SK-N-SH (cell line): Measurements from ENCODE around the gene NUP42. TPM values are rescaled to one million over a fixed set of nuclear protein-coding genes. Genes with fewer than 3 reads are reported as not detected.

Experiments used
- CTCF ChIA-PET: fragments of 300-600, 350-600 bp; formaldehyde crosslinking; extraction: SDS; loops from one replicate; lab custom pipeline; 2021; lab: Yijun Ruan, JAX
- POLR2A ChIA-PET: fragments of 350-600 bp; sonication (Branson Sonifier 250); formaldehyde crosslinking; extraction: SDS; loops from one replicate; lab custom pipeline; 2020; ENCODE audit warnings: antibody characterized with exemption, inconsistent platforms; lab: Yijun Ruan, JAX
- DNase-seq: peaks from one replicate; pipeline ENCODE4 v3.0.0; 2012
- H2AFZ ChIP-seq: fragments of 200-600 bp; sonication (generic); 2 replicates; pipeline ENCODE4 v1.8.1; 2016; ENCODE audit warnings: antibody characterized with exemption, mild to moderate bottlenecking, low read depth
- H3F3A ChIP-seq: fragments of 200-600 bp; sonication (generic); replicated peaks from 2 replicates; pipeline ENCODE3; 2016; ENCODE audit warnings: antibody characterized with exemption, mild to moderate bottlenecking; ENCODE audit not compliant: insufficient read depth
- H3K27ac ChIP-seq, 2 experiments: fragments of 200-500 bp in 1 of 2; fragments of 200-600 bp in 1 of 2; sonication (Bioruptor generic) in 1 of 2; sonication (generic), shearing (Covaris generic) in 1 of 2; 2 replicates each; pipeline versions ENCODE4 v1.5.1 to v1.6.1; 2014 to 2016; ENCODE audit warnings: low read depth in 2 of 2, inconsistent platforms in 1 of 2, low read length in 1 of 2, mild to moderate bottlenecking in 1 of 2, mixed read lengths in 1 of 2
- H3K27me3 ChIP-seq: fragments of 200-600 bp; sonication (generic), shearing (Covaris generic); 2 replicates; pipeline ENCODE4 v1.6.1; 2016; ENCODE audit warnings: mixed run types; ENCODE audit not compliant: insufficient read depth
- H3K36me3 ChIP-seq, 2 experiments: fragments of 200-500 bp in 1 of 2; fragments of 200-600 bp in 1 of 2; sonication (Bioruptor generic) in 1 of 2; sonication (generic) in 1 of 2; replicated peaks in 1 of 2; 2 replicates each; pipeline versions ENCODE3 to v1.5.1; 2014 to 2016; ENCODE audit warnings: low read length in 1 of 2, mild to moderate bottlenecking in 1 of 2; ENCODE audit not compliant: insufficient read depth in 2 of 2, control insufficient read depth in 1 of 2
- H3K4me1 ChIP-seq, 2 experiments: fragments of 200-500 bp in 1 of 2; fragments of 200-600 bp in 1 of 2; sonication (Bioruptor generic) in 1 of 2; sonication (generic), shearing (Covaris generic) in 1 of 2; 2 replicates each; pipeline versions ENCODE4 v1.5.1 to v1.6.1; 2014 to 2016; ENCODE audit warnings: low read depth in 1 of 2, low read length in 1 of 2, mixed run types in 1 of 2; ENCODE audit not compliant: insufficient read depth in 2 of 2, control insufficient read depth in 1 of 2
- H3K4me2 ChIP-seq: fragments of 200-600 bp; sonication (generic), shearing (Covaris generic); 2 replicates; pipeline ENCODE4 v1.6.1; 2017; ENCODE audit warnings: mixed run types
- H3K4me3 ChIP-seq, 2 experiments: fragments of 200-500 bp in 1 of 2; fragments of 200-600 bp in 1 of 2; sonication (Bioruptor generic) in 1 of 2; sonication (generic), shearing (Covaris generic) in 1 of 2; 2 replicates each; pipeline versions ENCODE4 v1.5.1 to v1.8.1; 2014 to 2016; ENCODE audit warnings: low read depth in 2 of 2, inconsistent platforms in 1 of 2, low read length in 1 of 2, mild to moderate bottlenecking in 1 of 2, mixed read lengths in 1 of 2, moderate library complexity in 1 of 2
- H3K79me2 ChIP-seq: fragments of 200-600 bp; sonication (generic); 2 replicates; pipeline ENCODE4 v1.8.1; 2017; ENCODE audit warnings: mild to moderate bottlenecking; ENCODE audit not compliant: insufficient read depth
- H3K9ac ChIP-seq: fragments of 200-600 bp; sonication (generic); 2 replicates; pipeline ENCODE4 v1.6.1; 2017; ENCODE audit warnings: mixed run types
- H3K9me2 ChIP-seq: fragments of 200-600 bp; sonication (generic); 2 replicates; pipeline ENCODE4 v1.6.1; 2017; ENCODE audit warnings: mixed run types
- H3K9me3 ChIP-seq: fragments of 200-600 bp; sonication (generic); 2 replicates; pipeline ENCODE4 v1.6.1; 2017; ENCODE audit warnings: mixed run types, mild to moderate bottlenecking, moderate library complexity
- H4K20me1 ChIP-seq: fragments of 200-600 bp; sonication (generic); 2 replicates; pipeline ENCODE4 v1.6.1; 2017; ENCODE audit warnings: mild to moderate bottlenecking, mixed run types; ENCODE audit not compliant: insufficient read depth
- CTCF ChIP-seq: fragments of 200-600 bp; sonication (generic); IDR thresholded peaks from 2 replicates; pipeline ENCODE4 v1.6.1; 2017; ENCODE audit warnings: antibody characterized with exemption, mild to moderate bottlenecking, moderate library complexity
- ELF1 ChIP-seq: IDR thresholded peaks from 2 replicates; pipeline ENCODE4 v1.4.0; 2012
- EZH2phosphoT487 ChIP-seq: fragments of 200-600 bp; sonication (generic); IDR thresholded peaks from 2 replicates; pipeline ENCODE4 v1.6.1; 2017; ENCODE audit warnings: low read depth, mixed run types, mild to moderate bottlenecking, antibody characterized with exemption, moderate library complexity, borderline replicate concordance
- FOXJ3 ChIP-seq: sonication (generic); formaldehyde crosslinking; IDR thresholded peaks from 2 replicates; pipeline ENCODE4 v1.5.1; 2020; ENCODE audit warnings: mild to moderate bottlenecking, missing genetic modification reagents
- FOXM1 ChIP-seq: IDR thresholded peaks from 2 replicates; pipeline ENCODE4 v1.4.0; 2012; ENCODE audit warnings: low read depth, mild to moderate bottlenecking
- GATA2 ChIP-seq: sonication (generic); formaldehyde crosslinking; IDR thresholded peaks from 2 replicates; pipeline ENCODE4 v1.5.0; 2020; ENCODE audit warnings: mild to moderate bottlenecking, missing genetic modification reagents
- MEF2A ChIP-seq: IDR thresholded peaks from 2 replicates; pipeline ENCODE4 v1.4.0; 2012; ENCODE audit warnings: low read depth, borderline replicate concordance
- NRF1 ChIP-seq: IDR thresholded peaks from 2 replicates; pipeline ENCODE4 v1.6.1; 2012; ENCODE audit warnings: low read depth, mild to moderate bottlenecking, low read length
- PBX3 ChIP-seq: IDR thresholded peaks from 2 replicates; pipeline ENCODE4; 2012
- POLR2AphosphoS5 ChIP-seq: IDR thresholded peaks from 2 replicates; pipeline ENCODE4 v1.6.1; 2012; ENCODE audit warnings: low read depth, low read length
- RAD21 ChIP-seq: IDR thresholded peaks from 2 replicates; pipeline ENCODE4 v1.6.1; 2012; ENCODE audit warnings: mild to moderate bottlenecking, low read length
- REST ChIP-seq: IDR thresholded peaks from 2 replicates; pipeline ENCODE4 v1.6.1; 2012; ENCODE audit warnings: mild to moderate bottlenecking, low read depth, low read length, moderate library complexity
- RFX5 ChIP-seq: IDR thresholded peaks from 2 replicates; pipeline ENCODE4 v1.6.1; 2012; ENCODE audit warnings: mild to moderate bottlenecking, improper control_type of control experiment, low read length
- RXRA ChIP-seq: IDR thresholded peaks from 2 replicates; pipeline ENCODE4 v1.4.0; 2012; ENCODE audit warnings: low read depth, mild to moderate bottlenecking, borderline replicate concordance
- SMC3 ChIP-seq: IDR thresholded peaks from 2 replicates; pipeline ENCODE4 v1.6.1; 2012; ENCODE audit warnings: low read depth, low read length, improper control_type of control experiment
- TCF12 ChIP-seq: IDR thresholded peaks from 2 replicates; pipeline ENCODE4 v1.4.0; 2012
- USF1 ChIP-seq: IDR thresholded peaks from 2 replicates; pipeline ENCODE4 v1.4.0; 2012; ENCODE audit warnings: low read depth, borderline replicate concordance
- YY1 ChIP-seq: IDR thresholded peaks from 2 replicates; pipeline ENCODE4 v1.4.0; 2012; ENCODE audit warnings: low read depth, mild to moderate bottlenecking
- ZBTB33 ChIP-seq: IDR thresholded peaks from 2 replicates; pipeline ENCODE4 v1.4.0; 2012; ENCODE audit warnings: low read depth, borderline replicate concordance
- WGBS: methylation state at CpG from one replicate; pipeline ENCODE4 v1.1.6; 2017; ENCODE audit warnings: low lambda C conversion rate; 5-methylcytosine and 5-hydroxymethylcytosine counted together
- polyA plus RNA-seq, 3 experiments: library from polyadenylated mRNA; depleted of rRNA; stranded (reverse); fragments of >200 nt; gene quantifications; 2 replicates each; pipeline ENCODE4 v1.2.3, GENCODE V29; 2012

The NUP42 gene
- polyA plus RNA-seq, 1 of the 3 experiments (the other 2 are of a cell fraction), result 22.7 TPM

GRCh38 chr7:23232966-23233365 is 51.1 kb downstream of the NUP42 start:
- H3K27me3 ChIP-seq, result no peaks in the 10 kb centered on the region
- H3K36me3 ChIP-seq, result no peaks in the 10 kb centered on the region
- WGBS, result 63% methylated on average over 3 of the region's 3 CpGs
- no peak for DNase-seq
- H4K20me1 ChIP-seq, result no peaks in the 10 kb centered on the region
- H2AFZ ChIP-seq, result no peak overlapping the region
- CTCF ChIA-PET, result interaction anchor here (1.0 to 1.2 kb wide), 3 partner anchors 18 to 48 kb away, joined by 4 to 5 read pairs (median 4); no protein-coding TSS in a partner anchor
- no peaks in the 10 kb centered on the region for H3K9me3 ChIP-seq
- H3K4me1 ChIP-seq, result no peaks in the 10 kb centered on the region
- H3K9me2 ChIP-seq, result no peaks in the 10 kb centered on the region
- H3K79me2 ChIP-seq, result no peaks in the 10 kb centered on the region
- no peak overlapping the region for H3K27ac ChIP-seq
- no peaks in the 10 kb centered on the region for H3F3A ChIP-seq
- POLR2A ChIA-PET, result no interaction called here
- H3K4me3 ChIP-seq, result no peak overlapping the region
- TF ChIP-seq RAD21, result no peak
- TF ChIP-seq SMC3, result no peak
- no peak for TF ChIP-seq REST
- TF ChIP-seq ELF1, result no peak
- TF ChIP-seq ZBTB33, result no peak
- no peak for TF ChIP-seq POLR2AphosphoS5
- no peak for TF ChIP-seq YY1
- no peak for TF ChIP-seq CTCF
- no peak for TF ChIP-seq PBX3
- no peak for TF ChIP-seq TCF12
- no peak for TF ChIP-seq RXRA
- TF ChIP-seq MEF2A, result no peak
- no peak for TF ChIP-seq FOXM1
- TF ChIP-seq FOXJ3 (CRISPR knock-in tag), result no peak
- no peak for TF ChIP-seq GATA2 (CRISPR knock-in tag)
- no peak for TF ChIP-seq USF1
- TF ChIP-seq NRF1, result no peak
- TF ChIP-seq RFX5, result no peak
- TF ChIP-seq EZH2phosphoT487, result no peak
- no peak overlapping the region for H3K4me2 ChIP-seq
- no peak overlapping the region for H3K9ac ChIP-seq
